Measurements from ENCODE around the gene IQCN.

IQCN gene

DNA sequence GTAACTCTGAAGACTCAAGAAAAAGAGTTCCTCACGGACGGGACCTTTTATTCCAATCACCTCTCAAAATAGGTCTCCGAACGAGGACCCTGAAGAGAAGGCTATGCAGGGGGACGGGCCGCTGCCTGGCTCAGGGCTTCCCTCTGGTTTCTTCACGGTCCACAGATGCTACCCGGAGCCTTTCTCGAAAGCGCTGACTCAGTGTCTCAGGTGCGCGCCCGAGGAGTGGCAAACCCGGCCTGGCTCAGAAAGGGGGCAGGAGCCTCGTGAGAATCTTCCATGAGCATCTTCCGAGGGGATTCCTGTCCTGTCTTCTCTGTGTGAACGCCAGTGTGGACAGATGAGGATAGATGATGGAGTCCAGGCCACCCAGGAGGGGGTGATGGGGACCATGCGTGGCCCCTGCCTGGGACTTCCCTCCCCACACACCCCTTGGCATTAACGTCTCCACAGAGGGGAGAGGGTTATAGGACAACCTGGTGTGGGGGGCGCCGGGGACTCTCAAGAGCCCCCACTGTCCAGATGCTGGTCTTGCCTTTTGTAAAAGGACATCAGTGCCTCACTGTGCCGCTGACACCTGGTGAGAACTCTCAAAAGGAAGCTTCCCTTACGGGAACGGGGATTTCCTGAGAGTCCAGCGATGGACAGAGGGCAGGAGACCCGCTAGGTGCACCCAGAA is 32.1 kb upstream of the IQCN start:
- no peak for DNase-seq

DNA sequence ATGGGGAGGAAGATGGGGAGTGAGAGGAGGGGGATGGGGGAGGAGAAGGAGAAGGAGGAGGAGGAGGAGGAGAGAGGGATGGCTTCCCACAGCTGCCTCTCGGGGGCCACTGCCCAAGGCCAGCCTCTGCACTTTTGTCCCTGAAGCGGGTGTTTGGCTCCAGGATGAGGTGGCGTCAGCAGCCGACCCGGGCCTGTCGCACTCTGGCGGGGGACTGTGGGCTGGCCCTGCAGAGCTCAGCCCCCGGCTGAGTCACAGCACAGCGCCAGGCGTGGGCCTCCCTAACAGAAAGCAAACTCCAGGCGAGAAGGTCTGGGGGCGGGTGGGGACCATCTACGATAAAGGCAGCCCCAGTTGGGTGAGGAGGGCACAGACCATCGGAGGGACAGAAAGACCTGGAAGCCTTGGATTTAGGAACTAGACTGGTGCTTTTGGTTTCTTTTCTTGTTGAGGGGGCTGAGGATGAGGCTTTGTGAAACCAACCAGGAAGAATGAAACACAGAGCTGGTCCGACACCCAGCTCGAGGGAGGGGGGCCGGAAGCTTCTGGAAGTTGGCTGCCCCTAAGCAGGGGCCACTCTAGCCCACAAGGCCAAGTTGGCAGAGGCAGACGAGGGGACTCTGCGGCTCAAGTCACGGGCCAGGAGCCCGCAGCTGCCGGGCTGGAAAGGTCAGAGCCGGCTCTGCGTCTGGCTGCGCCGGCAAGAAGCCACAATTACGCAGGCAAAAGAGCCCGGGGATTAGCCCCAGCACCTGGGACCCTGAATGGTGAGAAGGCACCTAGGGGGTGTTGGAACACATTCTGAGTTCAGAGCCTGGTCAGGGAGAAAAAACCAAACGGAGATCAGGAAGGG is 30.4 kb upstream of the IQCN start:
- no peak for DNase-seq

DNA sequence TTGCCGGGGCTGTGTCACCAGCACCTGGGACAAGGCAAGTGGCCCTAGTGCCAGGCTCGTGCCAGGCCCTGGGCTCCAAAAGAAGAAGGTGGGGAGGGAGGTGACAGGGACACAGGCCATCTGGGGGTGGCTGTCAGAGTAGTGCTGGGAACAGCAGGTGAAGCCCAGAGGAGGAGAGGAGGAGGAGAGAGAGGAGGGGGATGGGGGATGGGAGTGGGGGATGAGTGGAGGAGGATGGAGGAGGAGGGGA is 29.9 kb upstream of the IQCN start:
- no peak for DNase-seq

DNA sequence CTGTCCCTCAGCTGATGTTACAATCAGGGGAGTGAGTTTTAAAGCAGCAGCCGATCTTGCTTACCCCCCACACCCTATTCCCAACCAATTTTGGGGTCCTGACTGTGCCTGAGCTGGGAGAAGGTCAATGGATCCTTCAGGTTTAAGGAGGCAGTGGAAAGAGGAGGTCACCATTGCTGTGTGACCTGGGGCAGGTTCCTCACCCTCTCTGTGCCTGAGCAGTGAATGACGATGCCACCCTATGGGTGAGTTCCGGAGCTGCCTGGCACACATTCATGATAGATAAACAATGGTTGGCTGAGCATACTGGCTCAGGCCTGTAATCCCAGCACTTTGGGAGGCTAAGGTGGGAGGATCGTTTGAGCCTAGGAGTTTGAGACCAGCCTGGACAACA is 27.5 kb upstream of the IQCN start:
- DNase-seq: no peak

DNA sequence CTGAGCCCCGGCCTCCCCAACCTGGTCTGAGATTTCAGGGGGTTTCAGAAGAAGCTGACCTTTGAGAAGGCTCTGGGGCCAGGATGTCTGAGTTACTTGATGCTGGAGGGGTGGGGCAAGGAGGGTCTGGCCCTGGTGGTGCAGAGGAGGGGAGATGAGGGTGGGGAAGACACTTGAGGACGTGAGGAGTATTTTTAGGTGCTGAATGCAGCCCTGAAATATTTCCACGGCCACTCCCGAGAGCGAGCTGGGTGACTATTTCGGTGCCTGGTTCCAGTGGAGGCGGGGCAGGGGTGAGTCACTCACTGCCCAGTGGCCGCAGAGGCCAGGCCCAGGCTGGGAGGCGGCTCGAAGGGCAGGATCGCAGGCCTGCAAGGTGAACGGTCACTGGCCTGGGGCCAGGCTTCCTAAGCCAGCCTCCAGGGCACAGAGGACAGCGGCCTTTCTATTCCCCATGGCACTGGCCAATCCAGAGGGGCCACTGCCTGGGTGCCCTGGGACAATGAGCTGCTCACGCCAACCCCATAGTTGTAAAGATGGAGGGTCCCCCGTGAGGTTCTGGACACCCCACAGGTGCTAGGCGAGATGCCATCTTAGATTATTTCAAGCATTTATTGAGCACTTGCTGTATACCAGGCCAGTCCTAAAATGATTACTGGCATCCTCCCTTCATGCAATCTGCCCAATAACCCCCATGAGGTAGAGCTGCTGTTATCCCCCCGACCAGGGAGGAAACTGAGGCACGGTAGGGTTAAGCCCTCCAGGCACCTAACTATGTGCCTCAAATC is 26.9 kb upstream of the IQCN start:
- DNase-seq: no peak

DNA sequence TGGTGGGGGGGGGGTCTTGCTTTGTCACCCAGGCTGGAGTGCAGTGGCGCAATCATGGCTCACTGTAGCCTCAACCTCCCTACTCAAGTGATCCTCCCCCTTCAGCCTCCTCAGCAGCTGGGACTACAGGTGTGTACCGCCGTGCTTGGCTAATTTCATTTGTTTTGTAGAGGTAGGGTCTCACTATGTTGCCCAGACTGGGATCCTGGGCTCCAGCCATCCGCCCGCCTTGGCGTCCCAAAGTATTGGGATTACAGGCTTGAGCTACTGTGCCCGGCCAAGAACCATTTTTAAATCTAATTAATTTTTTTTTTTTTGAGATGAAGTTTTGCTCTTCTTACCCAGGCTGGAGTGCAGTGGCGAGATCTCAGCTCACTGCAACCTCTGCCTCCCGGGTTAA is 25.4 kb upstream of the IQCN start:
- no peak for DNase-seq

DNA sequence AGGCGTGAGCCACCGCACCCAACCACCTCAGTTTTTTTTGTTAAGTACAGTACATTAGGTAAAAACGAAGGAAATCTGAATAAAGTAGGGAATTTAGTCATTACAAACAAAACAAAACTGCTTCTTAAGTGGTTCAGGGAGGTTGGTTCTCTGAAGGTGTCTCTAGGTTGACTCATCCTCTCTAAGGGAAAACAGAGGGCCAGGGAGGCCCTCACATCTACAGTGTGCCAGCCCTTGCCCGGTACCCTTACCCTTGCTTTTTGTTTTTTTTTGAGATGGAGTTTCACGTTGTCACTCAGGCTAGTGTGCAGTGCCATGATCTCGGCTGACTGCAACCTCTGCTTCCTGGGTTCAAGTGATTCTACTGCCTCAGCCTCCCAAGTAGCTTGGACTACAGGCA is 24.3 kb upstream of the IQCN start:
- DNase-seq: no peak

DNA sequence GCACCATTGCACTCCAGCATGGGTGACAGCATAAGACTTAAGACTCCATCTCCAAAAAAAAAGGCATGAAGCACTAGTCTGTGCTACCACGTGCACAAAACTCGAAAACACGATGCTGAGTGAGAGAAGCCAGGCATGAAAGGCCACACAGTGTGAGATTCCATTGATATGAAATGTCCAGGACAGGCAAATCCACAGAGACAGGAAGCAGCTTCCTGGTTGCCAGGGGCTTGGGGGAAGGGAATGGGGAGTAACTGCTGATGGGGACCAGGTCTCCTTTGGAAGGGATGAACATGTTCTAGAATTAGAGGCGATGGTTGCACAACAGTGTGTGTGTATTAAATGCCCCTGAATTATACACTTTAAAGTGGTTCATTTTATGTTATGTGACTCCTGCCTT is 23.1 kb upstream of the IQCN start:
- DNase-seq: no peak

DNA sequence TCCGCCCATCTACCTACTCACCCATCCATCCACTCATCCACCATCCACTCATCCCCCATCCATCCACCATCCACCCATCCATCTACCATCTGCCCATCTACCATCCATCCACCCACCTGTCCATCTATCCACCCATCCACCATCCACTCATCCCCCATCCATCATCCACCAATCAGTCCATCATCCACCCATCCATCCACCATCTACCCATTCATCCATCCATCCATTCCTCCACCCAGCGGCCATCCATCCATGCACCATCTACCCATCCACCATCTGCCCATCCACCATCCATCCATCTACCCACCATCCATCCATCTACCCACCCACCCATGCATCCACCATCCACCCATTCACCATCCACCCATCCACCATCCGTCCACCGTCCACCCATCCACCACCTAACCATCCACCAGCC is 20.8 kb upstream of the IQCN start:
- no peak for DNase-seq

DNA sequence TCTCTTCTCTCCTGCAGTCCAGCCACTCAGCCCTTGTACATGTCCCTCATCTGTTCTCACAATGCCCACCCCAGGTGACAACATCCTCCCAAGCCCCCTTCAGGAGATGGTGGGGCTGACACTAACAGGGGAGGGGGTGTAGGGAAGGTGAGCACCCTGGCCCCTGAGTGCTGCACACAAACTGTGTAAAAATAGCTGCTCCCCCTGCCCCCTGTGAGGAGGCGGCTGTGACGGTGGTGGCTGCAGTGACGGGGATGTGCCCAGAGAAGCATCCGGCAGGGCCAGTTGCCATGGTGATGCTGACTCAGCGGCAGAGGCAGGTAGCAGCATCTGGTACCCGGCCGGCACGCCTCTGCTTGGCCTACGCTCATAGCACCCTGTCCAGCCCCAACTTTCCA is 20.2 kb upstream of the IQCN start:
- DNase-seq: no peak

DNA sequence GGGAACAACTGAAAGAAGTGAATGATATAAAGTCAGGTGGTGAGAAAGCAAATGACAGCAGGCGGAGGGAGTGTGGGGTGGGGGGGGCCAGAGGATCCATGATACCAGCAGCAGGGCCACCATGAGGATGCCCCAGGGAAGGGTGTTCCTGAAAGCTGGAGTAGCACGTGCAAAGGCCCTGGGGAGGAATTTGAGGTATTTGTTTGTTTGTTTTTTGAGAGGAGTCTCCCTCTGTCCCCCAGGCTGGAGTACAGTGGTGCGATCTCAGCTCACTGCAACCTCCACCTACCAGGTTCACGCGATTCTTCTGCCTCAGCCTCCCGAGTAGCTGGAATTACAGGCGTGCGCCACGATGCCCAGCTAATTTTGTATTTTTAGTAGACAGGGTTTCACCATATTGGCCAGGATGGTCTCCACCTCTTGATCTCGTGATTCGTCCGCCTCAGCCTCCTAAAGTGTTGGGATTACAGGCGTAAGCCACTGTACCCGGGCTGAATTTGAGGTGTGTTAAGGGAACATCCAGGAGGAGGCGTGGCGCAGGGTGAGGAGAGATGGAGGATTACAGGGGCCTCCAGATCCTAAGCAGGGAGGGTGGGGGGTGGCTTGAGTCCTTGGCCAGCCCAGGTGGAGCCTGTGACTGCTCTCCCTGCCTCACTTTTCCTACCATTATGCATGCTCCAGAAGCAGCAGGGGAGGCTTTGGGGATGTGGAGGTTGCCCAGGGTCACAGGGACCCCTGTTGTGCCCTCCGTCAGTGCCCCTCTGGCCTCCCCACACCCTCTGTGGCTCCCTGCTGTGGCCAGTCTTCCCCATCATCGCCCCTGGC is 19.6 kb upstream of the IQCN start:
- no peak for DNase-seq

DNA sequence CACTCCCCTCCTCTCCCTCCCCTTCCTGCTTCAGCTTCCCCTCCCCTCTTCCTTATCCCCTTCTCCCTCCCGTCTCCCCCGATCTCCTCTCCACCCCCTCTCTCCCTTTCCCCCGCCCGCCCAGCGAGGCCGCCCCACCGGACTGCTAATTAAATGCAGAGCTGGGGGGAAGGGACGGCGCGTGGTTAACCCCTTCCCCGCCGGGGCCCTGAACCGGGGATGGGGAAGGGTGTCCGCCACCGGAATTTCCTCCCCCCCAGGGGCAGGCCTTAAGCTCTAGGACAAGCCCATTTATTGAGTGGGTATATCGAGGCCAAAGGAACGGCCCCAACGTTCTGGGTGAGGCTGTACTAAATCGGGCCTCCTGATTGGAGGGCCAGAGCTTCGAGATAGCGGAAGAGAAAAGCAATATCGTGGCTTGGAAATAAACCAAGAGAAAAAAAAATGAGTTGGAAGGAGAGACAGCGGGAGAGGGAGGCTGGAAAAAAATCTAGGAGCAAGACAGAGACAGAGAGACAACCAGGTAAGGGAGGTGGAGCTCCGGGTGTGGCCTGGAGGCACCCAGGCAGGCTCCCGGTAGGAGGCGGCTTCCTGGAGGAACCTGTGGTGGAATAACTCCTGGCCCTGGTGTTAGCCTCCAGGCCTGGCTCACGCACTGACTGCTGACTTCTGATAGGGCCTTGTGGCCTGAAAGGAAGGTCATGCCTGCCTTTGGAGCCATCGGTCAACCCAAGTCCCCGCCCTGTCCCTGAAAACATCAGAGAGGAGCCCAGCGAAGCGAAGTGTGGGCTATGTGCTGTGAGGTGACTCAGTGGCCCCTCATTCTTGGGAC is 18.8 kb upstream of the IQCN start:
- DNase-seq: no peak

DNA sequence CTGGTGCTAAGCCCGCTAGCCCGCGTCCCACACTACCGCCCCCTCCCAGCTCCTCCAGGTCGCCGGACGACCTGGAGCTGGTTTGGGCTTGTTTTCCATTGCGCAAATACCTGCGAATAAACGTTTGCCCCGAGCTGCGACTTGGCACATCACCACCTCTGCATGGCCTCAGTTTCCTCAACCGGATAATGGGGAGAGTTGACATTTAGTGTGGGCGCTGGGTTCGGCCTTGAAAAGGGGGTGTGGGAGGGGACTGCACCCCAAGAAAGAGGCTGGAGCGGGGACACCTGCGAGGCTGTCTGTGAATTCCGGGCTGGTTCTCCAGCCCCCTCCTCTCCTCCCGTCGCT is 18.2 kb upstream of the IQCN start:
- no peak for DNase-seq

DNA sequence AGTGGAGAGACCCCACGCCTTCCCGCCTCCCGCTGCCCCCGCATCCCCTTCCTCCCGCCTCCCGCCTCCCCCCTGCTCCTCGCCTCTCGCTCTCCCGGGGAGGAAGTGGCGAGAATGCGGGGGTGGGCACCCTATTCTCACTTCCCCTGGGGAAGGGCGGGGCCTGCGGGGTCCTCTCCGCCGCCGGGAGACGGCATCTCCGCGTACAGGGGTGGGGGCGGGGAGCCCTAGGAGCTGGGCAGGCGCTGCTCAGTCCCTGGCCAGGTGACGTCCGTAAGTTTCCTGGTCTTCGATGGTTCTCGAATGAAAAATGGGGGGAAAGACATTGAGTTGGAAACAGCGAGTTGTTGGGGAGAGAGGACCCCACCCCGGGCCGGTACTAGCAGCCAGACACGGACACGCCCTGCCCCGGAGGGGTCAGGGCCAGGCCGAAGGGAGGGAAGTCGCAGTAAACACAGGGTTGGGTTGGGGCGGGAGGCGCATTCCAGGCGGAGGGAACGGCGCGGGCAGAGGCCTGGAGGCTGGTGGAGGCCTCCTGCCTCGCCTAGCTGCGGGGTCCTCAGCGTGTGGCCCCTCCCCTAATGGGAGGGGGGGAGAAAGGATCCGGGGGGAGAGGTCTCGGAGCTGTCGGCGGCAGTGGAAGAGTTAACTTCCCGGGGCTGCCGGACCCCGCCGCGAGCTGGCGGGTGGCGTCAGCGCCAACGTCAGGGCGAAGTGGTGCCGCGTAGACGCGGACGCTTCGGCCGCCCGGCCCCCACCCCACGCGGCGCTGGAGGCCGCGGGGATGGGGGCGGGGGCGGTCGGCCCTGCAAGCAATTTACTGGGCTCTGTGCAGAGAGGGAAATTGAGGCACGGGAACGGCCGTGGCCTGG is 17.6 kb upstream of the IQCN start:
- DNase-seq: no peak

DNA sequence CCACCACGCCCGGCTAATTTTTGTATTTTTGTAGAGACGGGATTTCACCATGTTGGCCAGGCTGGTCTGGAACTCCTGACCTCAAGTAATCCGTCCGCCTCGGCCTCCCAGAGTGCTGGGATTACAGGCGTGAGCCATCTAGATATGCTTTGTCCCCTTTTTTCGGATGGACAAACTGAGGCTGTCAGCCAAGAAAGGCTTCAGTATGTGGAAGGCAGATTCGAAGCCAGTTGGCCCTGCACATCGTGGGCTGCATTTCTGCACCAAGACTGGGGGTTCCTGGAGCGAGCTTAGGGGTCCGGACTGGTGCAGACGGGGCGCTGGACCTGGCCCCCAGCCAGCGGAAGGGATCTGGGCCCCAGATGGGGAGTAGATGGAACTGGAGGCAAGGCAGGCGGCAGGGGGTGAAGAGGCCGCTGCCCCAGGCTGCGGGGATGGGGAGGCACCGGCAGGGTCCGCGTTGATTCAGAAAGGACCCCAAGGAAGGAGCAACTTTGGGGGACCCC is 16.8 kb upstream of the IQCN start:
- DNase-seq: no peak

DNA sequence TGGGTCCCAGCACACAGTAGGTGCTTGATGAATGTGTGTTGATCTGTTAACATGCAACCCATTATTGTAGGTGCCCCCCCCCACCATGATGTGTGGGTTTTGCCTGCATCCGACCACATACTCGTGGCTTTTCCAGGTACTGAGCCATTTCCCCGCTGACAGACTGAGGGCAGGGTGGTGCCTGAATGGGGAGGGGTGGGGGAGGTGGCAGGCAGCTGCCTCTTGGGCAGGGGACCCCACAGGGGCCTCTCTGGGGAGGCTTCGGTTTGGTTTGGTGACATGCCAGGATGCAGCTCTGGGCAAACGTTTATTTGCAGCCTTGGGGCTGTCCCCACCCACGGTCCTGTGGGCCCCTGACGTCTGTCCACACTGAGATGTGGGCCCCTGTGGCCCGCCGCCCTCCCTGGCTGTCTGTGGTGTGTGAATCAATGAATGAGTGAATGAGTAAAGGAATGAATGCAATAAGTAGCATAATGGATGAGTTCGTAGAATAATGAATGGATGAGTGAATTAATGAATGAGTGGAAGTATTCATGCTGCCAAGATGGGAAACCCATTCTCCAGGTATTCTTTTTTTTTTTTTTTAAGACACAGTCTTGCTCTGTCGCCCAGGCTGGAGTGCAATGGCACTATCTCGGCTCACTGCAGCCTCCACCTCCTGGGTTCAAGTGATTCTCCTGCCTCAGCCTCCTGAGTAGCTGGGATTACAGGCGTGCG is 16.2 kb upstream of the IQCN start:
- DNase-seq: no peak

DNA sequence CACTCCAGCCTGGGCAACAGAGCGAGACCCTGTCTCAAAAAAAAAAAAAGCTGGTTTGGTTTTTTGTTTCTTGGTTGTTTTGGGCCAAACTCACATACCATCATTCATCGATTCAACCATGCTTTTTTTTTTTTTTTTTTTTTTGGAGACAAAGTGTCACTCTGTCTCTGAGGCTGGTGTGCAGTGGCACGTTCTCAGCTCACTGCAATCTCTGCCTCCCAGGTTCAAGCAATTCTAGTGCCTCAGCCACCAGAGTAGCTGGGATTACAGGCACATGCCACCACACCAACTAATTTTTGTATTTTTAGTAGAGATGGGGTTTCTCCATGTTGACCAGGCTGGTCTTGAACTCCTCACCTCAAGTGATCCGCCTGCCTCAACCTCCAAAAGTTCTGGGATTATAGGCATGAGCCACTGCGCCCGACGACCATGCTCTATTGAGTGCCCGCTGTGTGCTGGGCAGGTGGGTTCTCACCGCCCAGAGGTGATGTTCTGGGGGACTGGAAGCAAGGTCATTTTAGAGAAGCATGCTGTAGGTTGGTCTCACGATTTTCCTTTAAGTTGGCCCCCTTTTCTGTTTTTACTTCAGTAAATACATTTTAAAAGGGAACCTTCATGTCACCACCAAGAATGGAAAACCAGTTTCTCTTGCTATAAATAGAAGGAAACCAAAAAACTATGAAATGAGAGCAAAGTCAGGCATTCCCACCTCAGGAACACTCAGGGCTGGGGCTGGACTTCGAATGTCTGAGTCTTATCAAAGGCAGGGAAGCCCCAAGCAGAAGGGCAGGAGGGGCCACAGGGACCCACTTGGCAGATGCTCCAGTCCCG is 15.4 kb upstream of the IQCN start:
- no peak for DNase-seq

DNA sequence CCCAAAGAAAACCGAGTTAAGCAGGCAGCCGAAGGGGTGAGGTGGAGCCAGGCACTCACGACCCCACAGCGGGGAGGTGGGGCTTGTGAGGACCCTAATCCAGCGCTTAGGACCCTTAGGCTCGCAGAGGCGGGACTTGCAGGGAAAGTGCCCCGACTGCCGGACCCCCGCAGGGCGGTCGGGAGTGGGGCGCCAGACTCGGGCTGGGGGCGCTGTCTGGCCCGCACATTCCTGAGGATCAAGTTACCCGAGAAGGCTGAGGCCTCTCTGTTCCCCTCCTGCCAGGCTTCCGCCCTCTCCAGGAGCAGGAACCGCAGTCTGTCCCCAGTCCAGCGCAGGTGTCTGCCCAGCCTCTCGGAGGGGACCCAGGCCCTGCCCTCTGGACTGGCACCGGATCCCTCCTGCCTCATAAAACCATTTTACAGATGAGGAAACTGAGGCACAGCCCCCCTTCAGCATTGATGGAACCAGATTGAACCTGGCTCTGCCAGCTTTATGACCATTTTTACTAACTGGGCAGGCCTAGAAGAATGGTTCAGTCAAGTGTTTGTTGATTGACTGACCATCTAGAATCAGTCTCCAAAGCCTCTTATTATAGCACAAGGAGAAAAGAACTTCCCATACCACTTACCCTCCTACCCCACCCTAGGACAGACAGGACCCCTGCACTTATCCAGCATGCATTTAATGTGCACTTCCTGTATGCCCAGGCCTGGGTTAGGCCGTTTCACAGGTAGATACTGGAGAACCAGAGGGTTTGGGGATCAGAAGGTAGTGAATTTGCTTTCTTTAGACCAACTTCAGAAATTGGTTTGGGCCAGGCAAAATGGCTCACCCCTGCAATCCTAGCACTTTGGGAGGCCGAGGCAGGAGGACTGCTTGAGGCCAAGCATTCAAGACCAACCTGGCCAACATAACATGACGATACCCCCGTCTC is 13.9 kb upstream of the IQCN start:
- DNase-seq: no peak
